ENCODE results near the gene FOXR1.

Gene FOXR1

GRCh38 chr11:119026970-119027369 lies 55.4 kb downstream of the FOXR1 start:
- no peak for DNase-seq (ENCODE audit: low read depth in 3 of 3)

GRCh38 chr11:119027561-119028345 lies 56.2 kb downstream of the FOXR1 start:
- DNase-seq (ENCODE audit: low read depth in 3 of 3), result no peak

- no peak for DNase-seq (ENCODE audit: low read depth in 3 of 3)
These were observed 56.9 kb downstream of the FOXR1 start for GRCh38 chr11:119028346-119029068.

GRCh38 chr11:119029069-119029339 lies 57.4 kb downstream of the FOXR1 start:
- no peak for DNase-seq (ENCODE audit: low read depth in 3 of 3)

- DNase-seq (ENCODE audit: low read depth in 3 of 3), result peak in 2 of 3 experiments; percentile 27
These were observed 57.9 kb downstream of the FOXR1 start for GRCh38 chr11:119029340-119030028.

GRCh38 chr11:119030029-119030328 lies 58.4 kb downstream of the FOXR1 start:
- DNase-seq (ENCODE audit: low read depth in 3 of 3), result no peak

- DNase-seq (ENCODE audit: low read depth in 3 of 3), result peak; percentile 97 to 99 (median 98)
These were observed 58.9 kb downstream of the FOXR1 start, which contains the start of gene SLC37A4 for GRCh38 chr11:119030329-119031047. Gene SLC37A4, minus strand, starts transcription at chr11:119030877.
